Stimulated activated CD4-positive, alpha-beta T cell treated with anti-CD3 and anti-CD28 coated beads, TNF-alpha, amount 100 ng/mL, for 24 hours (primary cell): ENCODE results near the gene ZNF362.

ENCODE experiments used
- DNase-seq, 3 experiments: peaks; one replicate each; pipeline ENCODE4 v3.0.0-alpha.2; 2020; ENCODE audit warnings: low read depth in 3 of 3

The ZNF362 gene

GRCh38 chr1:33244809-33245186 lies 11.5 kb upstream of the ZNF362 start:
- no peak for DNase-seq

- no peak for DNase-seq
Observed at GRCh38 chr1:33246171-33246570, 10.1 kb upstream of the ZNF362 start.

GRCh38 chr1:33247545-33247944 lies 8.7 kb upstream of the ZNF362 start:
- no peak for DNase-seq

GRCh38 chr1:33248244-33248643 lies 8.0 kb upstream of the ZNF362 start:
- DNase-seq = no peak

GRCh38 chr1:33249422-33249821 lies 6.9 kb upstream of the ZNF362 start:
- DNase-seq = no peak

- DNase-seq = no peak
Observed at GRCh38 chr1:33250217-33250616, 6.1 kb upstream of the ZNF362 start.

- DNase-seq = no peak
Observed at GRCh38 chr1:33250724-33251123, 5.6 kb upstream of the ZNF362 start.

- DNase-seq = no peak
Observed at GRCh38 chr1:33254491-33254890, 1.8 kb upstream of the ZNF362 start.

- DNase-seq = peak; percentile 9 to 65 (median 10)
Observed at GRCh38 chr1:33255347-33256220, 708 bp upstream of the ZNF362 start.

- no peak for DNase-seq
Observed at GRCh38 chr1:33256221-33256470, 146 bp upstream of the ZNF362 start.

GRCh38 chr1:33257207-33257771 lies 997 bp downstream of the ZNF362 start:
- no peak for DNase-seq

- DNase-seq = no peak
Observed at GRCh38 chr1:33257772-33258712, 1.8 kb downstream of the ZNF362 start.

GRCh38 chr1:33258788-33259274 lies 2.5 kb downstream of the ZNF362 start:
- no peak for DNase-seq

GRCh38 chr1:33259879-33260278 lies 3.6 kb downstream of the ZNF362 start:
- DNase-seq = no peak

GRCh38 chr1:33260439-33260838 lies 4.1 kb downstream of the ZNF362 start:
- DNase-seq = no peak

- DNase-seq = no peak
Observed at GRCh38 chr1:33261344-33261743, 5.1 kb downstream of the ZNF362 start.

- no peak for DNase-seq
Observed at GRCh38 chr1:33263890-33264504, 7.7 kb downstream of the ZNF362 start.

GRCh38 chr1:33265780-33266605 lies 9.7 kb downstream of the ZNF362 start:
- no peak for DNase-seq

- no peak for DNase-seq
Observed at GRCh38 chr1:33266766-33267165, 10.5 kb downstream of the ZNF362 start.

GRCh38 chr1:33267468-33268205 lies 11.3 kb downstream of the ZNF362 start:
- no peak for DNase-seq
